Esophagus muscularis mucosa (tissue), 4 donors: ENCODE data around the gene P3H3.

Source experiments
- EP300 ChIP-seq: sonication (generic); formaldehyde crosslinking; IDR thresholded peaks from one replicate; pipeline ENCODE4 v1.6.1; 2017; ENCODE audit warnings: antibody characterized with exemption
- POLR2A ChIP-seq: fragments of 450-650 bp; IDR thresholded peaks from one replicate; pipeline ENCODE4 v1.6.1; 2017; ENCODE audit warnings: antibody characterized with exemption, moderate library complexity, mild to moderate bottlenecking, low read depth
- POLR2AphosphoS5 ChIP-seq, 2 donors: sonication (generic); formaldehyde crosslinking; IDR thresholded peaks; one replicate each; pipeline ENCODE4 v1.6.1; 2017; ENCODE audit warnings: antibody characterized with exemption in 2 of 2
- TF ChIP-seq, protein P1 (sequence below), 3 experiments: fragments of 200-600 bp in 2 of 3; fragments of 450-650 bp in 1 of 3; sonication (generic) in 2 of 3; IDR thresholded peaks; one replicate each; pipeline ENCODE4 v1.5.1; 2017 to 2019; ENCODE audit warnings: antibody characterized with exemption in 3 of 3, mild to moderate bottlenecking in 2 of 3, moderate library complexity in 1 of 3

DNA sequence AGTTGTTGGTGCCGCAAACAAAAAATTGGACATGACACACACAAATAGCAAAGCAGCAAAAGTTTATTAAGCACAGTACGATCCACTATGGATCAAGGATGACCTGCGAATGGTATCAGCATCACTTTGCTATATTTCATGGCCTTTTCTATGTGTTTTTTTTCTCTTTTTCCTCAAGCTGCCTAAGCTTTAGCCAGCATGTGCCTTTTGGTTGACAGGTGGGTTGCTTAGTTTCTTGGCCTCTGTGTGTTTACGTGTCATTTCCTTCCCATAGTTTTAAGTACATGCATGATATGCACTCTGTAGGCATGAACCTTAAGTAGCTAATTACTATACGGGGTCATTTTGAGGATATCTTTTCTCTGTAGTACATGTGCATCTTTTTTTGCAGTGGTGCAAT, 29.1 kb upstream of the P3H3 start:
- TF ChIP-seq, protein P1, sequence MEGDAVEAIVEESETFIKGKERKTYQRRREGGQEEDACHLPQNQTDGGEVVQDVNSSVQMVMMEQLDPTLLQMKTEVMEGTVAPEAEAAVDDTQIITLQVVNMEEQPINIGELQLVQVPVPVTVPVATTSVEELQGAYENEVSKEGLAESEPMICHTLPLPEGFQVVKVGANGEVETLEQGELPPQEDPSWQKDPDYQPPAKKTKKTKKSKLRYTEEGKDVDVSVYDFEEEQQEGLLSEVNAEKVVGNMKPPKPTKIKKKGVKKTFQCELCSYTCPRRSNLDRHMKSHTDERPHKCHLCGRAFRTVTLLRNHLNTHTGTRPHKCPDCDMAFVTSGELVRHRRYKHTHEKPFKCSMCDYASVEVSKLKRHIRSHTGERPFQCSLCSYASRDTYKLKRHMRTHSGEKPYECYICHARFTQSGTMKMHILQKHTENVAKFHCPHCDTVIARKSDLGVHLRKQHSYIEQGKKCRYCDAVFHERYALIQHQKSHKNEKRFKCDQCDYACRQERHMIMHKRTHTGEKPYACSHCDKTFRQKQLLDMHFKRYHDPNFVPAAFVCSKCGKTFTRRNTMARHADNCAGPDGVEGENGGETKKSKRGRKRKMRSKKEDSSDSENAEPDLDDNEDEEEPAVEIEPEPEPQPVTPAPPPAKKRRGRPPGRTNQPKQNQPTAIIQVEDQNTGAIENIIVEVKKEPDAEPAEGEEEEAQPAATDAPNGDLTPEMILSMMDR (IDR thresholded peaks at IDR 0.05), result no peak
- TF ChIP-seq POLR2A (no peak), POLR2AphosphoS5 (IDR thresholded peaks at IDR 0.05) (no peak), EP300 (no peak)
